ENCODE measurements around the gene ACOT11. TPM values are rescaled to one million over a fixed set of nuclear protein-coding genes. Genes with fewer than 3 reads are reported as not detected.

Gene ACOT11
- polyA plus RNA-seq, 1 donor from 2014 or later: not detected

GRCh38 chr1:54501849-54502248, 46.2 kb upstream of the ACOT11 start:
- H3K4me3 ChIP-seq (ENCODE audit: low read length): no peak overlapping the region
- no peaks in the 10 kb centered on the region for H3K36me3 ChIP-seq (ENCODE audit: insufficient read depth, low read length)
- H3F3A ChIP-seq (ENCODE audit: insufficient read depth, low read length, poor library complexity, severe bottlenecking): no peaks in the 10 kb centered on the region
- no peaks in the 10 kb centered on the region for H3K79me2 ChIP-seq (replicated peaks; ENCODE audit: insufficient read depth, low read length)
- H3K27ac ChIP-seq (ENCODE audit: low read length): no peak overlapping the region
- H4K20me1 ChIP-seq (ENCODE audit: insufficient read depth): no peaks in the 10 kb centered on the region
- no peaks in the 10 kb centered on the region for H3K27me3 ChIP-seq (ENCODE audit: insufficient read depth, low read depth, low read length)
- H3K9me2 ChIP-seq (ENCODE audit: insufficient read depth, low read length): no peaks in the 10 kb centered on the region
- no peak overlapping the region for H3K9ac ChIP-seq (ENCODE audit: low read length)
- H3K9me3 ChIP-seq (ENCODE audit: low read length): no peaks in the 10 kb centered on the region
- H2AFZ ChIP-seq (ENCODE audit: low read depth, low read length): no peak overlapping the region
- TF ChIP-seq SMC3 (conservative IDR thresholded peaks at IDR 0.05; ENCODE audit: poor library complexity): no peak
- no peak for TF ChIP-seq RAD21 (conservative IDR thresholded peaks at IDR 0.05)
- no peak for TF ChIP-seq REST (IDR thresholded peaks at IDR 0.05; ENCODE audit: borderline replicate concordance)
- TF ChIP-seq CTCF (IDR thresholded peaks at IDR 0.05; ENCODE audit: poor library complexity, severe bottlenecking): no peak
- no peak for TF ChIP-seq EZH2 (IDR thresholded peaks at IDR 0.05; ENCODE audit: borderline replicate concordance, insufficient read depth, low read length, poor library complexity, severe bottlenecking)
- TF ChIP-seq TAF1 (IDR thresholded peaks at IDR 0.05; ENCODE audit: low read depth): no peak
- TF ChIP-seq POLR2AphosphoS5 (IDR thresholded peaks at IDR 0.05): no peak
- TF ChIP-seq MXI1 (conservative IDR thresholded peaks at IDR 0.05; ENCODE audit: poor library complexity, severe bottlenecking): no peak
- no peak for TF ChIP-seq EP300 (conservative IDR thresholded peaks at IDR 0.05; ENCODE audit: poor library complexity, severe bottlenecking)
- H3K4me2 ChIP-seq (ENCODE audit: low read length): no peak overlapping the region

- no peaks in the 10 kb centered on the region for H4K20me1 ChIP-seq (ENCODE audit: insufficient read depth)
- H3F3A ChIP-seq (ENCODE audit: insufficient read depth, low read length, poor library complexity, severe bottlenecking): no peaks in the 10 kb centered on the region
- H3K9me3 ChIP-seq (ENCODE audit: low read length): no peaks in the 10 kb centered on the region
- H2AFZ ChIP-seq (ENCODE audit: low read depth, low read length): no peak overlapping the region
- H3K27me3 ChIP-seq (ENCODE audit: insufficient read depth, low read depth, low read length): no peaks in the 10 kb centered on the region
- H3K27ac ChIP-seq (ENCODE audit: low read length): no peak overlapping the region
- no peak overlapping the region for H3K9ac ChIP-seq (ENCODE audit: low read length)
- TF ChIP-seq REST (IDR thresholded peaks at IDR 0.05; ENCODE audit: borderline replicate concordance) (no peak), EZH2 (IDR thresholded peaks at IDR 0.05; ENCODE audit: borderline replicate concordance, insufficient read depth, low read length, poor library complexity, severe bottlenecking) (no peak), CTCF (IDR thresholded peaks at IDR 0.05; ENCODE audit: poor library complexity, severe bottlenecking) (no peak), TAF1 (IDR thresholded peaks at IDR 0.05; ENCODE audit: low read depth) (no peak), RAD21 (conservative IDR thresholded peaks at IDR 0.05) (no peak), SMC3 (conservative IDR thresholded peaks at IDR 0.05; ENCODE audit: poor library complexity) (no peak), POLR2AphosphoS5 (IDR thresholded peaks at IDR 0.05) (no peak), EP300 (conservative IDR thresholded peaks at IDR 0.05; ENCODE audit: poor library complexity, severe bottlenecking) (no peak), MXI1 (conservative IDR thresholded peaks at IDR 0.05; ENCODE audit: poor library complexity, severe bottlenecking) (no peak)
- H3K4me3 ChIP-seq (ENCODE audit: low read length): no peak overlapping the region
- no peak overlapping the region for H3K4me2 ChIP-seq (ENCODE audit: low read length)
- no peaks in the 10 kb centered on the region for H3K79me2 ChIP-seq (replicated peaks; ENCODE audit: insufficient read depth, low read length)
- no peaks in the 10 kb centered on the region for H3K9me2 ChIP-seq (ENCODE audit: insufficient read depth, low read length)
- H3K36me3 ChIP-seq (ENCODE audit: insufficient read depth, low read length): no peaks in the 10 kb centered on the region
Observed at GRCh38 chr1:54502342-54502741, 45.7 kb upstream of the ACOT11 start.

All from neural cell (in vitro differentiated cells).